Neural crest cell (in vitro differentiated cells): Measurements from ENCODE around the gene CAPS. TPM values are rescaled to one million over a fixed set of nuclear protein-coding genes. Genes with fewer than 3 reads are reported as not detected.
"Not testable (repeated sequence)": the region's sequence is repeated elsewhere in the genome, so short reads cannot be mapped to it uniquely, and the experiment has no call there.

Experiments used
- DNase-seq: peaks from one replicate; pipeline ENCODE4 v3.0.0; 2021; ENCODE audit warnings: low read depth, mixed read lengths, low spot score
- H3K27ac Mint-ChIP-seq: one replicate; pipeline ENCODE4 v1.8.0; 2021; ENCODE audit warnings: mild to moderate bottlenecking, mixed read lengths; ENCODE audit not compliant: unreplicated experiment
- H3K27me3 Mint-ChIP-seq: 2 replicates; pipeline ENCODE4 v1.8.0; 2021; ENCODE audit warnings: low read depth, mild to moderate bottlenecking, mixed read lengths
- H3K36me3 Mint-ChIP-seq: 2 replicates; pipeline ENCODE4 v1.8.0; 2021; ENCODE audit warnings: low read depth, mild to moderate bottlenecking, mixed read lengths
- H3K4me1 Mint-ChIP-seq: 2 replicates; pipeline ENCODE4 v1.8.0; 2021; ENCODE audit warnings: mixed read lengths
- H3K4me3 Mint-ChIP-seq: one replicate; pipeline ENCODE4 v1.8.0; 2021; ENCODE audit warnings: mild to moderate bottlenecking, mixed read lengths
- H3K9me3 Mint-ChIP-seq: 2 replicates; pipeline ENCODE4 v1.8.0; 2021; ENCODE audit warnings: mixed read lengths
- total RNA-seq: library from RNA; stranded (reverse); gene quantifications from 2 replicates; pipeline ENCODE4 v1.2.1, GENCODE V29; 2021
- TF ChIP-seq, protein P1 (sequence below): fragments of 200-600 bp; sonication (generic); conservative IDR thresholded peaks from 2 replicates; pipeline ENCODE4 v1.5.0; 2021; ENCODE audit warnings: antibody characterized with exemption, mild to moderate bottlenecking

CAPS gene
- total RNA-seq, 1 donor from 2014 or later = 2.6 TPM

DNA sequence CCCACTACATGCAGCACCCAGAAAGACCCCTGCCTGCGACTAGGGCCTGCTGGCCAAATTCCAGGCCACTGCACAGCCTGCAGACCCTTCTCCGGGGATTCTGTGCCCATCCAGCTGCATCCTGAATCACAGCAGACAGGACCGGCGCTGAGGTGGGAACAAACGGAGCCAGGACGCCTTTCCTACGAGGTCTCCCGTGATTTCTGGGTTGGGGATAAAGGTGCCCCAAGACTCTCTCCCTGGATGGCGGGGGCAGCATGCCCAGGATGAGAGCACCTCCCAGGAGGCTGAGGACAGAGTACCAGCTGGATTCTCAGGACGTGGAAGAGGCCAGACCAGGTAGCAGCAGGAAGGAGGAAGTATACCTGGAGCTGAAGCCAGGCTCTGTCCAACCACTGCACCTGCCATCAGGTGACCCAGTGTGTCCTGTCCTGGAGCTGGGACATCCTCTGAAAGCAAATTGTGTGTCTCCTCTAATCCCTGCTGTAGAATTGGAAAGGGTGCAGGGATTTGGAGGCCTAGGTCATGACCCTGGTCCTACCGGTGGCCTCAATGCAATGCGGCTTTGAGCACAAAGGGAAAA, 40.3 kb upstream of the CAPS start:
- H3K9me3 Mint-ChIP-seq = no peaks in the 10 kb centered on the region
- H3K27me3 Mint-ChIP-seq = peaks cover 4% of the 10 kb centered on the region

DNA sequence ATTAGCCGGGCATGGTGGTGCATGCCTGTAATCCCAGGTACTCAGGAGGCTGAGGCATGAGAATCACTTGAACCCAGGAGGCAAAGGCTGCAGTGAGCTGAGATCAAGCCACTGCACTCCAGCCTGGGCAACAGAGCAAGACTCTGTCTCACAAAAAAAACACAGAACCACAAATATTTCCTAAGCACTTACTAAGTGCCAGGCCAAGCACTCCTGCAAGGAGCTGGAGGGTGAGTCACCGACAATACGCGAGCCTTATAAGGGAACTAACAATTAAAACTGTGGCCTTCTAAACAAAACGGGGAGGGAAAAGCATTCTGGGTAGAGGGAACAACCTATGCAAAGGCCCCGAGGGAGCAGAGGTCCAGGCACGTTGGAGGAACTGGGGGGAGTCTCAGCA, 39.6 kb upstream of the CAPS start:
- H3K4me1 Mint-ChIP-seq, H3K4me3 Mint-ChIP-seq, H3K36me3 Mint-ChIP-seq, H3K27me3 Mint-ChIP-seq, H3K9me3 Mint-ChIP-seq, DNase-seq: not testable (repeated sequence)
- peak overlapping the region; percentile 57 for H3K27ac Mint-ChIP-seq

More for the DNA sequence above, 40.3 kb upstream of the CAPS start:
- no peak overlapping the region for H3K27ac Mint-ChIP-seq
- H3K4me1 Mint-ChIP-seq = peaks cover 5% of the 10 kb centered on the region
- no peak for DNase-seq
- TF ChIP-seq, protein P1, sequence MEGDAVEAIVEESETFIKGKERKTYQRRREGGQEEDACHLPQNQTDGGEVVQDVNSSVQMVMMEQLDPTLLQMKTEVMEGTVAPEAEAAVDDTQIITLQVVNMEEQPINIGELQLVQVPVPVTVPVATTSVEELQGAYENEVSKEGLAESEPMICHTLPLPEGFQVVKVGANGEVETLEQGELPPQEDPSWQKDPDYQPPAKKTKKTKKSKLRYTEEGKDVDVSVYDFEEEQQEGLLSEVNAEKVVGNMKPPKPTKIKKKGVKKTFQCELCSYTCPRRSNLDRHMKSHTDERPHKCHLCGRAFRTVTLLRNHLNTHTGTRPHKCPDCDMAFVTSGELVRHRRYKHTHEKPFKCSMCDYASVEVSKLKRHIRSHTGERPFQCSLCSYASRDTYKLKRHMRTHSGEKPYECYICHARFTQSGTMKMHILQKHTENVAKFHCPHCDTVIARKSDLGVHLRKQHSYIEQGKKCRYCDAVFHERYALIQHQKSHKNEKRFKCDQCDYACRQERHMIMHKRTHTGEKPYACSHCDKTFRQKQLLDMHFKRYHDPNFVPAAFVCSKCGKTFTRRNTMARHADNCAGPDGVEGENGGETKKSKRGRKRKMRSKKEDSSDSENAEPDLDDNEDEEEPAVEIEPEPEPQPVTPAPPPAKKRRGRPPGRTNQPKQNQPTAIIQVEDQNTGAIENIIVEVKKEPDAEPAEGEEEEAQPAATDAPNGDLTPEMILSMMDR = no peak
- H3K4me3 Mint-ChIP-seq = no peak overlapping the region
- H3K36me3 Mint-ChIP-seq = no peaks in the 10 kb centered on the region

DNA sequence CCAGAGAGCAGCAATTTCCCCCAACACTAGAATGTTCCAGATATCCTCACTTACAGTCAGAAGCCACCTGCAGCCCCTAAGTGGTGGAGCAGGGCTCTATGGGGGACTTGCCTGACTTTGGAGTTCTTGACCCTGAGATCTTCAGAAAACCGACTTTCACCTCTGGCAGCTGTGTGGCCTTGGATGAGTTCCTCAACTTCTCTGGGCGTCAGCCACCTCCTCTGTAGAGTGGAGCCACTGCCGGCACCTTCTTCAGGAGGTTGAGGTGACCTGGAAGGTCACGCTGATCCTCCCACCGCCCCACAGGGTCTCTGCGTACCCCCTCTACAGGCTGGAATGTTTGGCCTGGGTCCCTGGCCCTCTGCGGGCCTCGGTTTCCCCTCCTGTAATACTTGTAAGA, 36.6 kb upstream of the CAPS start:
- Mint-ChIP-seq H3K27me3 (peaks cover 5% of the 10 kb centered on the region), H3K36me3 (no peaks in the 10 kb centered on the region), H3K4me1 (peaks cover 13% of the 10 kb centered on the region), H3K27ac (no peak overlapping the region), H3K9me3 (no peaks in the 10 kb centered on the region), H3K4me3 (no peak overlapping the region)
- TF ChIP-seq, protein P1 = no peak
- DNase-seq = no peak

- TF ChIP-seq, protein P1 = no peak
- no peak for DNase-seq
- Mint-ChIP-seq H3K27ac (no peak overlapping the region), H3K4me1 (peaks cover 13% of the 10 kb centered on the region), H3K27me3 (peaks cover 8% of the 10 kb centered on the region), H3K36me3 (no peaks in the 10 kb centered on the region), H3K9me3 (no peaks in the 10 kb centered on the region), H3K4me3 (no peak overlapping the region)
These were observed 36.2 kb upstream of the CAPS start for GRCh38 chr19:5877882-5878281.

GRCh38 chr19:5880196-5880595, 33.9 kb upstream of the CAPS start:
- Mint-ChIP-seq H3K9me3 (no peaks in the 10 kb centered on the region), H3K4me3 (no peak overlapping the region), H3K4me1 (peaks cover 13% of the 10 kb centered on the region), H3K27me3 (peaks cover 17% of the 10 kb centered on the region), H3K27ac (no peak overlapping the region), H3K36me3 (no peaks in the 10 kb centered on the region)
- TF ChIP-seq, protein P1 = no peak
- DNase-seq = no peak

GRCh38 chr19:5880604-5881078, 33.4 kb upstream of the CAPS start:
- no peaks in the 10 kb centered on the region for H3K36me3 Mint-ChIP-seq
- peaks cover 13% of the 10 kb centered on the region for H3K4me1 Mint-ChIP-seq
- DNase-seq = no peak
- peaks cover 20% of the 10 kb centered on the region for H3K27me3 Mint-ChIP-seq
- H3K27ac Mint-ChIP-seq = no peak overlapping the region
- TF ChIP-seq, protein P1 = no peak
- no peak overlapping the region for H3K4me3 Mint-ChIP-seq
- no peaks in the 10 kb centered on the region for H3K9me3 Mint-ChIP-seq
